GM21825 (cell line): ENCODE measurements around the gene TMEM181.
"Not testable (repeated sequence)": the region's sequence is repeated elsewhere in the genome, so short reads cannot be mapped to it uniquely, and the experiment has no call there.

Experiments used
- ATAC-seq: cut with Tn5 transposase; IDR thresholded peaks from one replicate; pipeline ENCODE4 v1.9.1; 2021; ENCODE audit warnings: mild to moderate bottlenecking, moderate library complexity; ENCODE audit not compliant: unreplicated experiment

The TMEM181 gene

GRCh38 chr6:158593670-158594069 is 33.8 kb downstream of the TMEM181 start:
- ATAC-seq: no peak

DNA sequence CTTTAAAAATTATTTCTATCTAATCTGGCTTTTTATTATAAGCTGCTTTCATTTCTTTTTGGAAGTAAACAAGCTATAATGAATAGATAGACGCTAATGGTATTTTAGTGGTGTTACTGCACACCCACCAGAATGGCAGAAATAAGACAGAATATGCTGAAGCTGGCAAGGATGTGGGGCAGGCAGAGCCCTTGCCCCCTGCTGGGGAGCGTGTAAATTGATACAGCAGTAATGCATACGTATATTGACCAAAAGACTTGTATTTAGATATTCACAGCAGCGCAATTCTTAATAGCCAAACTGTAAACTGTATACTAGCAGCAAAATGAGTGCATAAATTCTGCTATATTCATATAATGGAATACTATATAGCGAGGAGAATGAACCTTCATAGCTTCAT is 35.3 kb downstream of the TMEM181 start:
- no peak for ATAC-seq

- ATAC-seq: no peak
These were observed 37.0 kb downstream of the TMEM181 start for GRCh38 chr6:158596861-158597260.

DNA sequence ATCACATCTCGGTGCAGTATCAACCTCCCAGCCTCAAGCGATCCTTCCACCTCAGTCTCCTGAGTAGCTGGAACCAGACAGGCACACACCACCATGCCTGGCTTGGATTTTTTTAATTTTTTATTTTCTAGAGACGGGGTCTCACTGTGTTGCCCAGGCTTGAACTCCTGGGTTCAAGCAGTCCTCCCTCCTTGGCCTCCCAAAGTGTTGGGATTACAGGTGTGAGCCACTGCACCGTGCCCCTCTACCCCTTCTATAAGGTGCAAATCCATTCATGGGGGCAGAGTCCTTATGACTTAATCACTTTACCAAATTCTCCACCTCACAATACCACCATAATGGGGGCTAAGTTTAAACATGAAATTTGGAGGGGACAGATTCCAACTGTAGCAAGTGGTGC is 37.7 kb downstream of the TMEM181 start:
- ATAC-seq: no peak

DNA sequence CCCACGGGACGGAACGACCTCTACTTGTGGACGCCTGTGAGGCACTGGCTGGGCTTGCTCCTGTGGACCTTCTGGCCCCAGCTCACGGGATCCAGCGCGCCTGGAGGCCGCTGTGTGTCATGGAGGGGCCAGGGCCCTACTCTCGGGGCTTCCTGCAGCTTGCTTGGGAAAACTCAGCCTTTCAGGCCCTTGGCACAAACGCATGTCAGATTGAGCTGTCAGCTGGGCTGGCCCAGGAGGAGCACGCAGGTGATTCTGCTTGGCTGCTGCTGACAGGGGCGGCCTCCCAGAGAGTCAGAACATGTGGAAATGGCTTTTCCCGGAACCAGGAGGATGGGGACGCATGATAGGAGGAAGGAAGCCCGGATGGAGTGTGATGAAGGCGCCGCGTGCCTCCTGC is 39.7 kb downstream of the TMEM181 start:
- no peak for ATAC-seq

DNA sequence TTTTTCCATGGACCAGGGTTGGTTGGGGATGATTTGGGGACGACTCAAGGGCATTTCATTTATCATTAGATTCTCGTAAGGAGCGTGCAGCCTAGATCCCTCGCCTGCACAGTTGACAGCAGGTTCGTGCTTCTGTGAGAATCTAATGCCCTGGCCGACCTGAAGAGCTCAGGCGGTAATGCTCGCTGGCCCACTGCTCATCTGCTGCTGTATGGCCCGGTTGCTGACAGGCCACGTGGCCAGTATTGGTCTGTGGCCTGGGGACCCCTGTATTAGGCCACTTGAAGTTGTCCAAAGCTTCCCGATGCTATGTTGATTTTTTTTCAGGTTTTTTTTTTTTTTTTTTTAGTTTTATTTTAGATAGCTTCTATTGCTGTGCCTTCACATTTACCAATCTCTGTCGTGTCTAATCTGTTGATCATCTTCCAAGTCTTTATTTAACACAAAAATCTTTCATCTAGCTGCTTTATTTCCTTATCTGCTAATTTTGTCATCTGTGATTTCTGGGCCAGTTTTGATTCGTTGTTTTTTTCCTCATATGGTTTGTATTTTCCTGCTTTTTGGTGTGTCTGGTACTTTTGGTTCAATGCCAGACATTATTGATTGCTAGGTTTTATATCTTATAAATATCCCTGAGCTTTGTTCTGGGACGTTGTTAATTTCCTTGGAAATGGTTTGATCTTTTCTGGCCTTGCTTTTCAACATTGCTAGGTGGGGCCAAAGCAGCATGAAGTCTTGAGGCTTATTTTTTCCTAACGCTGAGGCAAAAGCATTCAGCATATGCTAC is 43.6 kb downstream of the TMEM181 start:
- ATAC-seq: no peak

DNA sequence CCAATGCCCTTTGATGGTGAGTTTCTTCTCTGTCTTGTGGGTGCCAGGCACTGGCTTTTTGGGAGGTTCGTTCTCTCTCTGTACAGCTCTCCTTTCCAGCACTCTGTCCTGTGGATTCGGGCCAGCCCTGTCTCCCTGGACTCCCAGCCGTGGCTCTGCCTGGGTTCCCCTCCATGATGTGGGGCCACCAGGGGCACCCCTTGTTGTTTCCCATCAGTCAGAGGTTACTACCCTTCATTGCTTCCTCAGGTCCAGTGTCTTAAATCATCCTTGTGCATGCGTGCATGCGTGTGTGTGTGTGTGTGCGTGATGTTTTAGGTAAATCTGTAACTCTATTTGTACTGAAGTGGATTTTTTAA is 44.1 kb downstream of the TMEM181 start:
- no peak for ATAC-seq

GRCh38 chr6:158605266-158605878 is 45.5 kb downstream of the TMEM181 start:
- ATAC-seq: no peak

- ATAC-seq: not testable (repeated sequence)
These were observed 46.1 kb downstream of the TMEM181 start for GRCh38 chr6:158606011-158606410.

GRCh38 chr6:158606935-158607334 is 47.0 kb downstream of the TMEM181 start:
- ATAC-seq: no peak

- ATAC-seq: no peak
These were observed 47.7 kb downstream of the TMEM181 start for GRCh38 chr6:158607411-158608170.

DNA sequence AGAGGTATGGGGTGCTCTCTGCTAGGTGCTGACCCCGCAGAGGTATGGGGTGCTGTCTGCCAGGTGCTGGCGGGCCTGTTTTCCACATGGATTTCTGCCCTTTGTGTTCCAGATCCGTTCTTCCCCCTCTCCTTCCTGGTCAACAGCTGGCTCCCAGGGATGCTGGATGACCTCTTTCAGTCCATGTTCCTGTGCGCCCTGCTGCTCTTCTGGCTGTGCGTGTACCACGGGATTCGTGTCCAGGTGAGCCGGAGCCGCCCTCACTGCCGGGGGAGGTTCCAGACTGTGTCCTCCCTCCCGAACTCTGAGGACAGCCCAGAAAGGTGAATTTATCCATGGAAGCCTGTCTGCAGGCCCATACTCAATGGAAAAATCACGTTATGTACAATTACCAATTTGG is 48.3 kb downstream of the TMEM181 start:
- ATAC-seq: no peak

DNA sequence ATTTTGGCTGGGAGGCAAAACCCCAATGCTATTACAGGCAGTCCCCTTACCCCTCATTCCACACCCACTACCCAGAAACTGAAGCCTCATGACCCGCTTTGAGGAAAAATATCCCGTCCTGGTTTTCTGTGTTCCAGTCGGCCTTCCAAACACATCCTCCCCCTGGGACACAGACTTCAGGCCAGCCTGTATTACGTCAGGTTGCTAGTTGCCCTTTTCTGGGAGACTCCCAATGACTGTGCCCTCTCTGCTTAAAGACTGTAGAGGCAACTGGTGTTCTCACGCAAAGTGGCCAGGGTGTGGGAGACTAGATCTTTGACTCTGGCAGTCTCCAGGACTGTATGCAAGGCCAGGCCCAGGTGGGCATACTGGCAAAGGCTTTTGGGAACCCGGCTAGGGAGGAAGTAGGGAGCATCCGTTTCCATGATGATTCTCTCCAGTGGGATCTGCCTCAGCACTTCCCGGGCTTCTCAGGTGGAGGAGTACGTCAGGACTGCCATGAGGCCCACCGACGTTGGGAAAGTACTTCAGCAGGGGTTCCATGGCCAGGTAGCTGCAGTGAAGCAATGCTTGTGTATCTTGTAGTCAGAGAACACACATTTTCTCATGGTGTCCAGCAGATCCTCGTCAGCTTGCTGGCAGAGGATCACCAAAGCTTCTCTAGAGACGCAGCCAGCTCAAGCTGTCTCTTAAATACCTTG is 49.7 kb downstream of the TMEM181 start:
- ATAC-seq: no peak

DNA sequence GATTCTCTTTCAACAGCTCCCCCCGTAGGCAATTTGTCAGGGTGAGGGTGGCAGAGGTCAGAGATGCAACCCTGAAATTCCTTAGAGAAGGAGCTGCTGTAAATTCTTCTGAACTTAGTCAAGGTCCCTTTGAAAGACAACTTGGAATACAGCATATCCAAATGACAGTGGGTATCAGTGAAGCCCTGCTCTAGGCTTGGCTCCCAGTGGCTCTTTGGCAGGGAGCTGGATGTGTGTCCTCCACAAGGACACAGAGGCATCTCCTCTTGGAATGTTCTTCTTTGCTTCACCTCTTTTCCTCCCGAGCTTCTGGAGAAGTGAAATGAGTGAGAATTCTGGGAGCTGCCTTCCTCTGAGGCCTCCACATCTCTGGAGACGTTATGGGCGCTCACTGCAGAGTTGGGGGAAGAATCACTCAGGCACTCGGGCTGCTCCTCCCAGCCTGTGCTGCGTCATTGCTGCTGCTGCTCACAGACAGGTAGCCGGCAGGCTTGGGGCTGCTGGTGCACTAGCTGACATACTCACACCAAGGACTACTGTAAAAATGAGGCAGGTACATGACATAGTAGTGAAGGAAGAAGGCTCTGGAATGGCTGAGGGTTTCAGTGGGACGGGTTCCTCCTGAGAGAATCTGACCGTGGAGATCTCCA is 50.6 kb downstream of the TMEM181 start:
- no peak for ATAC-seq

GRCh38 chr6:158611039-158611438 is 51.1 kb downstream of the TMEM181 start:
- ATAC-seq: no peak

- ATAC-seq: no peak
These were observed 51.9 kb downstream of the TMEM181 start for GRCh38 chr6:158611541-158612370.

DNA sequence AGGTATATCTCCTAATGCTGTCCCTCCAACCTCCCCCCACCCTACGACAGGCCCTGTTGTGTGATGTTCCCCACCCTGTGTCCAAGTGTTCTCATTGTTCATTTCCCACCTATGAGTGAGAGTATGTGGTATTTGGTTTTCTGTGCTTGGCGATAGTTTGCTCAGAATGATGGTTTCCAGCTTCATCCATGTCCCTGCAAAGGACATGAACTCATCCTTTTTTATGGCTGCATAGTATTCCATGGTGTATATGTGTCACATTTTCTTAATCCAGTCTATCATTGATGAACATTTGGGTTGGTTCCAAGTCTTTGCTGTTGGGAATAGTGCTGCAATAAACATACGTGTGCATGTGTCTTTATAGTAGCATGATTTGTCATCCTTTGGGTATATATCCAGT is 54.7 kb downstream of the TMEM181 start:
- not testable (repeated sequence) for ATAC-seq

DNA sequence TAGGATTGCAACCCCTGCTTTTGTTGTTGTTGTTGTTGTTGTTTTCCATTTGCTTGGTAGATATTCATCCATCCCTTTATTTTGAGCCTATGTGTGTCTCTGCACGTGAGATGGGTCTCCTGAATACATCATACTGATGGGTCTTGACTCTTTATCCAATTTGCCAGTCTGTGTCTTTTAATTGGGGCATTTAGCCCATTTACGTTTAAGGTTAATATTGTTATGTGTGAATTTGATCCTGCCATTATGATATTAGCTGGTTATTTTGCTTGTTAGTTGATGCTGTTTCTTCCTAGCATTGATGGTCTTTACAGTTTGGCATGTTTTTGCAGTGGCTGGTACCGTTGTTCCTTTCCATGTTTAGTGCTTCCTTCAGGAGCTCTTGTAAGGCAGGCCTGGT is 58.4 kb downstream of the TMEM181 start:
- ATAC-seq: not testable (repeated sequence)

DNA sequence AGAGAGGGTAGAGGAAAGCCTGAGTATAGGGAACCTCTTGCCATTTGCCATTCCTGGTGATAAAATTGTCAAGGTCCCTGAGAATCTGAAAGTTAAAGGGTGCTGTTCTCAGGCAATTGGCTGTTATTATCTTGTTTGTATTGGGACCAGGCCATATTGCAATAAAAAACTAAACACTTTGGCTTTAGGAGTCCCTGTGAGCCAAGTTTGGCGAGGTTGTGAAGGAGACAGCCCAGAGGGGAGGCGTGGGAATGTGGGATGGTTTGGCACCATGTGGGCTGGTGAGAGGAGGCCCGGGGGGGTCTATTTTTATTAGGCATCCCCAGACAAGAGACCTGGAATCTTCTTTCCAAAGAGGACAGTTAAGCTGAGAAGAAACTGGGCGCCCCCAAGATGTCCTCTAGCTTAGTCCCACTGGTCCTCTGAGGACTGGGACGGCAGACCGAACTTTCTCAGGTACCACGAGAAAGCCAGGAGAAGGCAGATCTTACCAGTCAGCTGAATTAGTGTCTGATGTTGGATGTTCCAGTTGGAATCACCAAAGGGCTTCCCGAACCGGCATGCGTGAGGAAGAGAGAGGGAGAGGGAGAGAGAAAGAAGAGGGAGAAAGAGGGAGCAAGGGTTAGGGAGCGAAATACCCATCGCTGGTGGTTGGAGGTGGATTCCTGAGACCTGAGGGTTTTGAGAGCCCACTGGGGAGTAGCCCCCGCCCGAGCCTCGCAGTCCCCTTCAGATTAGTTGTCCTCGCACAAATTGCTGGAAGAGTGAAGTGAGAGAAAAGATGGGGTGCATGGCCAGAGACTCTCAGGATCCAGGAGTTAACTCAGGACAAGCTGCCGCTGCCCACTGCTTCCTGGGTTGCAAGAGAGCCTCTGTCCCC is 60.3 kb downstream of the TMEM181 start:
- no peak for ATAC-seq
